D721Med (cell line): ENCODE data around the gene DOHH.

Experiments
- DNase-seq: peaks from one replicate; pipeline ENCODE4 v3.0.0; 2011; ENCODE audit warnings: low spot score; ENCODE audit not compliant: insufficient read length
- FAIRE-seq: peaks from 2 replicates; lab custom pipeline; 2011; peaks lifted over from hg19 to GRCh38; lab: Jason Lieb, UNC
- TF ChIP-seq, protein P1 (sequence below): IDR thresholded peaks from 2 replicates; pipeline ENCODE4 v1.5.1; 2012; ENCODE audit warnings: mild to moderate bottlenecking, control low read depth; ENCODE audit not compliant: insufficient read depth; ENCODE audit errors: missing control alignments

Gene DOHH

GRCh38 chr19:3492919-3493318 lies 7.6 kb downstream of the DOHH start:
- no peak for DNase-seq
- TF ChIP-seq, protein P1, sequence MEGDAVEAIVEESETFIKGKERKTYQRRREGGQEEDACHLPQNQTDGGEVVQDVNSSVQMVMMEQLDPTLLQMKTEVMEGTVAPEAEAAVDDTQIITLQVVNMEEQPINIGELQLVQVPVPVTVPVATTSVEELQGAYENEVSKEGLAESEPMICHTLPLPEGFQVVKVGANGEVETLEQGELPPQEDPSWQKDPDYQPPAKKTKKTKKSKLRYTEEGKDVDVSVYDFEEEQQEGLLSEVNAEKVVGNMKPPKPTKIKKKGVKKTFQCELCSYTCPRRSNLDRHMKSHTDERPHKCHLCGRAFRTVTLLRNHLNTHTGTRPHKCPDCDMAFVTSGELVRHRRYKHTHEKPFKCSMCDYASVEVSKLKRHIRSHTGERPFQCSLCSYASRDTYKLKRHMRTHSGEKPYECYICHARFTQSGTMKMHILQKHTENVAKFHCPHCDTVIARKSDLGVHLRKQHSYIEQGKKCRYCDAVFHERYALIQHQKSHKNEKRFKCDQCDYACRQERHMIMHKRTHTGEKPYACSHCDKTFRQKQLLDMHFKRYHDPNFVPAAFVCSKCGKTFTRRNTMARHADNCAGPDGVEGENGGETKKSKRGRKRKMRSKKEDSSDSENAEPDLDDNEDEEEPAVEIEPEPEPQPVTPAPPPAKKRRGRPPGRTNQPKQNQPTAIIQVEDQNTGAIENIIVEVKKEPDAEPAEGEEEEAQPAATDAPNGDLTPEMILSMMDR = no peak
- no peak for FAIRE-seq

DNA sequence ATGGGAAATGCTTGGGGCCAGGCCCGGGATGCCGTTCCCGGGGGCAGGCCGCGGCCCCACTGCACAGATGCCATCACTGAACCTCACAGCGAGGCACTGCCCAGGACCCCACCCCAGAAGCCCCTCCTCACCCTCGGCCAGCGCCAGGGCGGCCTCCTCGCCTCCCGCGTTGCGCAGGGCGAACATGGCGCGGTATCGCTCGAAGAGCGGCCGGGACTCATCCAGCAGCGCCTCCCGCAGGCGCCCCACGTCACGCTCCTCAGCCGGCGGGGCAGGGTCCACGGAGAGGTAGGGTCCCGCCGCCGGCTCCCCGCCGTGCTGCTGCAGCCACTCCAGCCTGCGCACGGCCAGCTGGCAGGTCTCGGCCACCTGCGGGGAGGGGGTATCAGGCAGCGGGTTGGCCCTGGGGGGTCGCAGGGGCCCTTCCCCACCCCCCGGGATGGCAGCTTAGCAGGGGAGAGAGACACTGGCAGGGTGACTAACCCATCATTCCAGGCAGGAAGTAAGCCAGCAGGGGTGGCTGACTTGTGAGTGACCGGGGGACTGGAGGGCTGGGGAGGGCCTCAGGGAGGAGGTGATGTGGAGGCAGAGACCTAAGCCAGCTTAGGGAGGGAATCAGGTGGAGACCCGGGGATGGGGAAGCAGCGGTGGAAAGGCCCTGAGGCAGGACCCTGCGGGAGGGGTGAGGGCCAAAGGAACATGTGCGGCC lies 8.2 kb downstream of the DOHH start:
- DNase-seq (no peak), FAIRE-seq (no peak)
- TF ChIP-seq, protein P1 = no peak

- FAIRE-seq = no peak
- DNase-seq = no peak
Measured at GRCh38 chr19:3491396-3492119, 8.9 kb downstream of the DOHH start.

DNA sequence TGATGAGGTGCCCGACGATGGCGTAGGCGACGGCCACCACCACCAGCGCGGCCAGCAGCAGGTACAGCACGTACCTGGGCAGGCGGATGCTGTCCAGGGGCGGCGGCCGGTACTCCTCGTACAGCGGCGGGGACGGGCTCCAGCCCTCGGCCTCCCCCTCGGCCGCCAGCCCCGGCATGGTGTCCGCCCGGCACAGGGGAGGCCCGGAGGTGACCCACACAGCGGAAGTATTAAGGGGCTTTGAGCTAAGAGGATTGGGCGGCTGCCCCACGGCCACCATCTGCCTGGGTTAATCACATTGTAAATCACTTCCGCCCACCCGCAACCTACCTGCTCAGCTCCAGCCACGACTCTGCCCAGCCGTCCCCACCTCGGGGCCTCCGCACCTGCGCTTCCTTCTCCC lies 17.2 kb downstream of the DOHH start, which contains the start of gene SMIM44:
SMIM44 (minus strand) TSS at position 216 of the 403 bp plus-strand sequence; CDS start at position 178, 38 bp downstream.
- peak; percentile 90 for DNase-seq
- no peak for FAIRE-seq
- TF ChIP-seq, protein P1 = no peak

More at GRCh38 chr19:3491396-3492119, 8.9 kb downstream of the DOHH start:
- TF ChIP-seq, protein P1 = no peak

- TF ChIP-seq, protein P1 = no peak
- no peak for FAIRE-seq
- no peak for DNase-seq
Measured at GRCh38 chr19:3482507-3483225, 17.8 kb downstream of the DOHH start.

DNA sequence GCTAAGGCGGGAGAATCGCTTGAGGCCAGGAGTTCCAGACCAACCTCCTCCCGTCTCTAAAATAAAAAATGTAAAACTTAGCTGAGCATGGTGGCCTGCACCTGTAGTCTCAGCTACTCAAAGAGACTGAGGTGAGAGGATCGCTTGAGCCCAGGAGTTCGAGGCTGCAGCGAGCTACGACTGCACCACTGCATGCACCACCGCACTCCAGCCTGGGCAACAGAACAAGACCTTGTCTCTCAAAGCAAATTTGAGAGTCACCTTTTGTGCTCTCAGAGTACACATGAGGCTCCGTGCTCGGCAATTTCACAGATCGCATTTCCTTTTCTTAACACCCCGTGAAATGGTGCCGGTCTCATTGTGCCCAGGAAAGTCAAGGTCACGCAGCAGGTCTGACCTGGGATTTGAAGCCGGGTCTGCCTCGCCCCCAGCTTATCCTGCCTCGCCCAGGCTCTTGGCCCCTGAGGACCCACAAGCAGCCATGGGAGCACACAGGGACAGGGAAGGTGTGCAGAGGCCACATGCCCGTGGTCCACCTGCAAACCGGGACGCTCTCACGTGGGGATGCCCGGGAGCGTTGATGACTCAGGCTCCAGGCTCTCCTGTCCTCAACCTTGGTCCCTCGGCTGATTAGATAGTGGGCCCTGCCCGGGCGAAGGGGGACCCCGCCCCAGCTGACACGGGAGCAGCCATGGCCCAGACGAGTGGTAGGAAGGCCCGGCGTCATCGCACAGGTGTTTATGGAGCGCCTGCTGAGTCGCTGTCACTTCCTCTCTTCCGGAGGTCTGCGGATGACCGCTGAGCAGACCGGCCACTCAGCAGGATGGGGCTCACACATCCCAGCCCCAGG lies 19.0 kb downstream of the DOHH start:
- DNase-seq (no peak), FAIRE-seq (no peak)
- TF ChIP-seq, protein P1 = no peak
